Activated gamma-delta T cell (primary cell): ENCODE results near the gene ZNF827.
"Not testable (repeated sequence)": the region's sequence is repeated elsewhere in the genome, so short reads cannot be mapped to it uniquely, and the experiment has no call there.

Experiments used
- DNase-seq: peaks from one replicate; lab custom pipeline; 2025; lab: John Stamatoyannopoulos, UW

The ZNF827 gene

GRCh38 chr4:145866991-145867390 lies 71.6 kb downstream of the ZNF827 start:
- DNase-seq = no peak

DNA sequence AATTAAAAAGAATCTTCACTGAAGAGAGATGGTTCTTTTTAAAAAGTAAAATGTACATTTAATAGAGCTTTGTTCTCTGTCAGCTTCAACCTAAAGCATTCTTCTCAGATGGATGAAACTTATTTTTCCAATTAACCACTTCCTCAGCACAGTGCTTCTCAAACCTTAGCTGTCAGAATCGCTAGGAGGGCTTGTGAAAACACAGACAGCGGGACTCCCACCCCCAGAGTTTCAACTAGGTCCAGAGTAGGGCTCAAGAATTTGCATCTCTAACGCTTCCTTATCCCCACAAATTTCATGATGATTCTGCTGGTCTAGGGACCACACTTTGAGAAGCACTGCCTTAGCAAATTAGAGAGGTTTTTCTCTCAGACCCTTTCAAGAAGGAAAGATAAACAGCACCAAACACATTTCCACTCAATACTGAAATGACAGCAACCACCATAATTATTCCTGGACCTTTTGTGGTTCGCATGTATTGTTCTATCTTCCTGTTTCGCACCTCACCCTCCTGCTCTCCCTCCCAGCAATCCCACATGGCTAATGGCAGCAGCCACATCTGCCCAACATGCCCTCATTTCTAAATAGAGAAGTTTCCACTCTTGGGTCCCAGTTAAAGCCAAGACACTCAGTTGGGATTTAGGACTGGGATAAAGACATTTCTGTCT lies 73.2 kb downstream of the ZNF827 start:
- no peak for DNase-seq

DNA sequence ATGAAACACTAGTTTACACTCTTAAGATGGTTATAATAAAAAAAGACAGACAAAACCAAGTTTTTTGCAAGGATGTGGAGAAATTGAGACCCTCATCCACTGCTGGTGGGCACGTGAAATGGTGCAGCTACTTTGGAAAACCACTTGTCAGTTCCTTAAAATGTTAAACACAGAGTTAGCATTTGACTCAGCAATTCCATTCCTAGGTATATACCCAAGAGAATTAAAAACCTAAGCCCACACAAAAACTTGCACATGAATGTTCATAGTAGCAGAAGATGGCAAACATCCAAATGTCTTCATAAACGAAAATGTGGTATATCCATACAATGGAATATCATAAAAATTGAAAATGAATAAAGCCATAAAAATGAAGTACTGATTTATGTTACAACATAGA lies 75.4 kb downstream of the ZNF827 start:
- DNase-seq = no peak

- no peak for DNase-seq
Measured at GRCh38 chr4:145861336-145862318, 77.0 kb downstream of the ZNF827 start.

DNA sequence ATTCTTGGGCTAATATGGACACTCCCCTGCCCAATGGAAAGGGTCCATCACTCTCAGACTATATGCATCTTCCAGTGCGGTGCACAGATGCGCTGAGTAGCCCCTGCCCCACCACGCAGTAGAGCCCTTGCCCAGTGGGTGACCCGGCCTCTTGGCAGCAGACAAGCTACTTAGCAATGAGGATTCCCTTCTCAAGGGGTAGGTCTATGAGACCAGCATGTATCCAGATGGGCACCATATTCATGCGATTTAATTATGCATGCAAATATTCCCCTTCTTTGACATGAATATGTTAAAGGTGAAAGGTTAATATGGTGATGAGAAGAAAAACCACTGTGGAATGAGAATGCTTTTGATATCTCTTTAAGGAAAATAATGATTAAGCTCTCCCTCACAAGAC lies 77.7 kb downstream of the ZNF827 start:
- no peak for DNase-seq

GRCh38 chr4:145860446-145860845 lies 78.2 kb downstream of the ZNF827 start:
- DNase-seq = no peak

GRCh38 chr4:145859926-145860325 lies 78.7 kb downstream of the ZNF827 start:
- DNase-seq = no peak

GRCh38 chr4:145859426-145859825 lies 79.2 kb downstream of the ZNF827 start:
- DNase-seq = no peak

GRCh38 chr4:145852256-145852839 lies 86.3 kb downstream of the ZNF827 start:
- no peak for DNase-seq

GRCh38 chr4:145851511-145852201 lies 87.0 kb downstream of the ZNF827 start:
- DNase-seq = no peak

DNA sequence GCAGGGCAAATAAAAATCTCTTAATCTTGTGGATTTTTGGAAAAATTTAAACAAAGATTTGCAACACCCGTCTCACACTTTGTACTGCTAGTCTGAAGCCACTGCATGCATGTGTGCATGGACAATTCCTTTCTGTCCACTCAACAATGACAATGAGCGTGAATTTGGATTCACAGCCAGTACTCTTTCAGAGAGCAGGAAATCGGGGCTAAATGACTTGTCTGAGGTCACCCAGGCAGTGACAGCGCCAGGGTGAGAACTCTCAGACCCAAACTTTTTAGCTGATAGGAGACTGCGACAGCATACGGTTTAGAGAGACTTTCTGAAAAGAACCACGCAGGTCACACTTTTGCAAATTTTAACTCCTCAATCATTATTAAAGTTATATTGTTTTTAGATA lies 90.9 kb downstream of the ZNF827 start:
- DNase-seq = no peak

DNA sequence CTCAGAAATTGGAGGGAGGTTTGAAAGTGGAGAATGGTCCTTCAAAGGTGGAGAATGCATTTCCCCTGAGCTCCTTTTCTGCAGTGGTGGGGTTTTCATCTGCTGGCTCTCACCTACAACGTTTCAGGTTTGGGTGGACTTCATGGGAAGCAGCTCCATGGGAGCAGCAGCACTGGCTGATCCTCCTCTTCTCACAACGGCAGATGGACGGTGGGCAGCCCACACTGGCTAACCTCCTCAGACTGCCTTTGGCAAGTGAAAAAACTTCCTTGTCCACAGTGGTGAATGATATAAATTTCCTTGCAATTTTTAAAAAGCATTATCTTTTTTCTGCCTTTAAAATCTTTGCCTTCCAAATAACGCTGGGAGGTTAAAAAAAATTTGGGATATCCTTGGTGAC lies 93.5 kb downstream of the ZNF827 start:
- DNase-seq = no peak

GRCh38 chr4:145843639-145844038 lies 95.0 kb downstream of the ZNF827 start:
- no peak for DNase-seq

- no peak for DNase-seq
Measured at GRCh38 chr4:145843148-145843547, 95.5 kb downstream of the ZNF827 start.

GRCh38 chr4:145842224-145842887 lies 96.3 kb downstream of the ZNF827 start:
- DNase-seq = no peak

DNA sequence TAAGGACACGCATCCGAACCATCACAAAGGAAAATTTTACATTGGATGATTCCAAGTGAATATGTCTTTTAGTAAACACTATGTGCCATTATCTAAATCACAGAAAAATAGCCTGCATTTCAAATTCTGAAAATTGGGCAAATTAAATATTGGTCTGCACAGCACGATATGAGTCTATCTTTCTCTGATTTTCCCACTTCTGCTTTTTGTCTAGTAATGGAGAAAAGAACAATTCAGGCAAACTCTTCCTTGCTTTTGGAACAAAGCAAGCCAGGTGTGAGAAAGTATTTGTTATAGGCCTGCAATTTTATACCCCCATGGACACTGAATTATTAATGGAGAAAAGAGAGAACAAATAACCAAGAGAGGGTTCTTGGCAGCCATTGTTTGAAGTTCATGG lies 97.8 kb downstream of the ZNF827 start:
- no peak for DNase-seq

GRCh38 chr4:145840162-145840768 lies 98.4 kb downstream of the ZNF827 start:
- no peak for DNase-seq

- no peak for DNase-seq
Measured at GRCh38 chr4:145839151-145839550, 99.5 kb downstream of the ZNF827 start.

GRCh38 chr4:145832384-145832783 lies 106.2 kb downstream of the ZNF827 start:
- DNase-seq = not testable (repeated sequence)

DNA sequence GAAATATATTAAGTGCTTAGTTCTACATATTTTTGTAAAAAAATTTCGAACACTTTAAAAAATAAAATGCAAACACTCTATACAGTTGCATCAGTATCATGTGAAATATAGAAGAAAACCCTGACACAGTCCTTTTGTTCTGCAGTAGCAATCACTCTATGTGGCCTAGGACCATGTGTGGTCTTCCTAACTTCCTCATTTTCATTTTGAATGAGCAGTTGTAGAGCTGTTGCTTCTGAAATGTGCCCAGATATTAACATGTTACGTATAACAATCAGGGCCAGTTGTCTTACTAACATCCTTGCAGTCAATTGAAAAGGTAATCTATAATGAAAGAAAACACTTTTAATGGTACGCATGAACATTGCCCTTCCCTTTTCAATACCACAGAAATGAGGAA lies 107.9 kb downstream of the ZNF827 start:
- no peak for DNase-seq
